Neuronal stem cell (in vitro differentiated cells): Measurements from ENCODE around the gene SNCB.

Experiments used
- DNase-seq: peaks from one replicate; pipeline ENCODE4 v3.0.0-alpha.2; 2013; ENCODE audit warnings: low spot score
- H2AFZ ChIP-seq: one replicate; pipeline ENCODE4 v1.6.1; 2013; ENCODE audit warnings: mild to moderate bottlenecking, low read length, inconsistent platforms
- H2AK5ac ChIP-seq: 2 replicates; pipeline ENCODE4 v1.6.1; 2013; ENCODE audit warnings: low read depth, mild to moderate bottlenecking, inconsistent platforms, low read length, moderate library complexity, mixed read lengths
- H2BK120ac ChIP-seq: 2 replicates; pipeline ENCODE4 v1.6.1; 2013; ENCODE audit warnings: low read depth, mild to moderate bottlenecking, inconsistent platforms, low read length, moderate library complexity, mixed read lengths
- H2BK12ac ChIP-seq: one replicate; pipeline ENCODE4 v1.6.1; 2013; ENCODE audit warnings: low read length, inconsistent platforms
- H2BK15ac ChIP-seq: 2 replicates; pipeline ENCODE4 v1.6.1; 2013; ENCODE audit warnings: mild to moderate bottlenecking, low read length, inconsistent platforms, mixed read lengths
- H2BK5ac ChIP-seq: one replicate; pipeline ENCODE4 v1.6.1; 2013; ENCODE audit warnings: inconsistent platforms, mild to moderate bottlenecking, low read length, moderate library complexity
- H3K14ac ChIP-seq: one replicate; pipeline ENCODE4 v1.6.1; 2013; ENCODE audit warnings: low read length, inconsistent platforms
- H3K18ac ChIP-seq: 2 replicates; pipeline ENCODE4 v1.6.1; 2013; ENCODE audit warnings: low read length, inconsistent platforms
- H3K23ac ChIP-seq: 2 replicates; pipeline ENCODE4 v1.6.1; 2013; ENCODE audit warnings: low read depth, mild to moderate bottlenecking, mixed read lengths, low read length, inconsistent platforms; ENCODE audit not compliant: poor library complexity
- H3K27ac ChIP-seq: replicated peaks from 3 replicates; pipeline ENCODE4 v1.5.1; 2013; ENCODE audit warnings: low read length, inconsistent platforms
- H3K27me3 ChIP-seq, 3 experiments: 2 replicates each; pipeline ENCODE4 v1.6.1; 2013; ENCODE audit warnings: low read length in 3 of 3, mild to moderate bottlenecking in 2 of 3, inconsistent platforms in 1 of 3, low read depth in 1 of 3, mixed read lengths in 1 of 3, moderate library complexity in 1 of 3; ENCODE audit not compliant: control insufficient read depth in 3 of 3, insufficient read depth in 3 of 3
- H3K36me3 ChIP-seq, 2 donors: replicated peaks in 1 of 2; 2 replicates each; pipeline ENCODE4 v1.6.1; 2013; ENCODE audit warnings: low read length in 2 of 2; ENCODE audit not compliant: control insufficient read depth in 2 of 2, insufficient read depth in 2 of 2
- H3K4ac ChIP-seq: 2 replicates; pipeline ENCODE4 v1.6.1; 2013; ENCODE audit warnings: inconsistent platforms, mild to moderate bottlenecking, low read length, moderate library complexity
- H3K4me1 ChIP-seq, 2 donors: 1 replicate in 1 of 2; 2 replicates in 1 of 2; pipeline ENCODE4 v1.6.1; 2013; ENCODE audit warnings: low read length in 2 of 2, low read depth in 1 of 2; ENCODE audit not compliant: control insufficient read depth in 2 of 2, insufficient read depth in 1 of 2
- H3K4me2 ChIP-seq: one replicate; pipeline ENCODE4 v1.6.1; 2013; ENCODE audit warnings: mild to moderate bottlenecking, low read length, inconsistent platforms; ENCODE audit not compliant: insufficient read depth, poor library complexity, severe bottlenecking
- H3K4me3 ChIP-seq, 2 donors: 2 replicates each; pipeline ENCODE4 v1.5.1; 2013; ENCODE audit warnings: low read length in 2 of 2, mild to moderate bottlenecking in 2 of 2, inconsistent platforms in 1 of 2, moderate library complexity in 1 of 2
- H3K79me1 ChIP-seq: one replicate; pipeline ENCODE4 v1.6.1; 2013; ENCODE audit warnings: low read depth, mild to moderate bottlenecking, inconsistent platforms, low read length, moderate library complexity
- H3K9ac ChIP-seq: one replicate; pipeline ENCODE4 v1.6.1; 2013; ENCODE audit warnings: mild to moderate bottlenecking, low read depth, low read length, inconsistent platforms; ENCODE audit not compliant: poor library complexity
- H3K9me3 ChIP-seq, 2 donors: replicated peaks in 1 of 2; 2 replicates each; pipeline versions ENCODE3 to v1.6.1; 2013; ENCODE audit warnings: low read length in 2 of 2, mild to moderate bottlenecking in 2 of 2, inconsistent platforms in 1 of 2, low read depth in 1 of 2, mixed read lengths in 1 of 2, moderate library complexity in 1 of 2; ENCODE audit not compliant: control insufficient read depth in 2 of 2, insufficient read depth in 1 of 2
- H4K8ac ChIP-seq: one replicate; pipeline ENCODE4 v1.6.1; 2013; ENCODE audit warnings: low read depth, mild to moderate bottlenecking, inconsistent platforms, low read length, moderate library complexity
- H4K91ac ChIP-seq: one replicate; pipeline ENCODE4 v1.6.1; 2013; ENCODE audit warnings: low read length, low read depth, mild to moderate bottlenecking, inconsistent platforms; ENCODE audit not compliant: poor library complexity
- WGBS, 2 donors: extraction: QIAGEN DNeasy Blood & Tissue Kit; methylation state at CpG; one replicate each; pipeline ENCODE4 v1.1.7; 2013; ENCODE audit warnings: missing lambda C conversion rate in 2 of 2, mixed read lengths in 1 of 2; ENCODE audit not compliant: insufficient read length in 2 of 2, insufficient replicate concordance in 1 of 2; ENCODE audit errors: extremely low coverage in 2 of 2; 5-methylcytosine and 5-hydroxymethylcytosine counted together

Gene SNCB

GRCh38 chr5:176629317-176629852 is 949 bp downstream of the SNCB start:
- DNase-seq: no peak
- peaks cover 8 to 9% of the 10 kb centered on the region in 2 donors for H3K4me1 ChIP-seq
- H3K27ac ChIP-seq: no peak overlapping the region
- H3K4me3 ChIP-seq: no peak overlapping the region
- H3K14ac ChIP-seq: no peak overlapping the region
- H4K8ac ChIP-seq: no peak overlapping the region
- no peak overlapping the region for H3K9ac ChIP-seq
- H2BK120ac ChIP-seq: no peak overlapping the region
- H3K9me3 ChIP-seq: no peaks in the 10 kb centered on the region
- no peaks in the 10 kb centered on the region for H3K79me1 ChIP-seq
- no peak overlapping the region for H4K91ac ChIP-seq
- no peak overlapping the region for H2BK12ac ChIP-seq
- peaks cover 7 to 97% (median 45%) of the 10 kb centered on the region in 3 experiments for H3K27me3 ChIP-seq
- peak overlapping the region; percentile 94 for H3K4me2 ChIP-seq
- WGBS, 2 donors: no CpG with 5 or more reads among the region's 34 CpGs
- no peak overlapping the region for H2BK5ac ChIP-seq
- no peak overlapping the region for H2BK15ac ChIP-seq
- peak overlapping the region; percentile 87 for H3K23ac ChIP-seq
- peak overlapping the region; percentile 92 for H3K18ac ChIP-seq
- H2AFZ ChIP-seq: peak overlapping the region; percentile 85
- no peaks in the 10 kb centered on the region for H3K36me3 ChIP-seq
- no peak overlapping the region for H3K4ac ChIP-seq
- no peak overlapping the region for H2AK5ac ChIP-seq

- no peak overlapping the region for H3K4me2 ChIP-seq
- H3K14ac ChIP-seq: no peak overlapping the region
- H3K18ac ChIP-seq: peak overlapping the region; percentile 78
- H2AK5ac ChIP-seq: no peak overlapping the region
- H3K4ac ChIP-seq: no peak overlapping the region
- no peak overlapping the region for H4K8ac ChIP-seq
- no peak overlapping the region for H2BK12ac ChIP-seq
- peaks cover 8 to 9% of the 10 kb centered on the region in 2 donors for H3K4me1 ChIP-seq
- no peak overlapping the region for H3K23ac ChIP-seq
- no peak overlapping the region for H2BK15ac ChIP-seq
- no peaks in the 10 kb centered on the region for H3K9me3 ChIP-seq
- no peaks in the 10 kb centered on the region for H3K79me1 ChIP-seq
- peak overlapping the region in 1 of 2 donors; percentile 10 for H3K4me3 ChIP-seq
- H3K9ac ChIP-seq: no peak overlapping the region
- no peaks in the 10 kb centered on the region for H3K36me3 ChIP-seq
- H3K27ac ChIP-seq: no peak overlapping the region
- H2BK120ac ChIP-seq: no peak overlapping the region
- no CpG with 5 or more reads among the region's 13 CpGs for WGBS, 2 donors
- no peak overlapping the region for H4K91ac ChIP-seq
- no peak overlapping the region for H2AFZ ChIP-seq
- peaks cover 7 to 98% (median 45%) of the 10 kb centered on the region in 3 experiments for H3K27me3 ChIP-seq
- no peak for DNase-seq
- H2BK5ac ChIP-seq: no peak overlapping the region
These were observed 1.7 kb downstream of the SNCB start for GRCh38 chr5:176628406-176629228.

DNA sequence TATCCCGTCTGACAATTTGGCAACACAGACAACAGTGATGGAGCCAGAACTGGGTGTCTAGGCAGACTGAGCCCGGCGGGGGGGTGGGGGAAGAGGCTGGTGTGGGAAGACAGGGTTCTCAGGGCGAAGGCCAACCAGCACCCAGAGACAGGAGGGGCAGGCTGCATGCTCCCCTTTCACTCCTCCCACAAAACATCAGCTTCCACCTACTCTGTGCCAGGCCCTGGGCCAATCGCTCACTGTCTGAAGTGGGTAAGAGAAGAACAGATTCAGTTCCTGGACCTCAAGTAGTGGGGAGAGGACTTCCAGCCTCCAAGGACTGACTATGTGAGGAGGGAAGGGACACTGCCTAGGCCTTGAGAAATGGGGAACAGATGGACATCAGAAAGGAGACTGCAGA is 2.8 kb downstream of the SNCB start:
- no peak overlapping the region for H2AFZ ChIP-seq
- H3K9me3 ChIP-seq: no peaks in the 10 kb centered on the region
- no peak overlapping the region for H3K4me3 ChIP-seq
- no peak overlapping the region for H3K14ac ChIP-seq
- H3K36me3 ChIP-seq: no peaks in the 10 kb centered on the region
- peaks cover 8 to 9% of the 10 kb centered on the region in 2 donors for H3K4me1 ChIP-seq
- H2BK5ac ChIP-seq: no peak overlapping the region
- no peak overlapping the region for H4K8ac ChIP-seq
- H3K9ac ChIP-seq: no peak overlapping the region
- H4K91ac ChIP-seq: no peak overlapping the region
- DNase-seq: no peak
- H3K4me2 ChIP-seq: no peak overlapping the region
- H2BK15ac ChIP-seq: no peak overlapping the region
- no peak overlapping the region for H2AK5ac ChIP-seq
- H3K18ac ChIP-seq: no peak overlapping the region
- H3K27me3 ChIP-seq: peaks cover 7 to 95% (median 44%) of the 10 kb centered on the region in 3 experiments
- no peak overlapping the region for H3K4ac ChIP-seq
- H2BK120ac ChIP-seq: no peak overlapping the region
- no peak overlapping the region for H3K23ac ChIP-seq
- no peak overlapping the region for H2BK12ac ChIP-seq
- no peak overlapping the region for H3K27ac ChIP-seq
- H3K79me1 ChIP-seq: no peaks in the 10 kb centered on the region
- no CpG with 5 or more reads among the region's 5 CpGs for WGBS, 2 donors

GRCh38 chr5:176626876-176627236 is 3.5 kb downstream of the SNCB start:
- H3K4me1 ChIP-seq: peaks cover 8 to 9% of the 10 kb centered on the region in 2 donors
- no peak overlapping the region for H2BK120ac ChIP-seq
- H3K14ac ChIP-seq: no peak overlapping the region
- H3K18ac ChIP-seq: peak overlapping the region; percentile 33
- H2BK12ac ChIP-seq: peak overlapping the region; percentile 43
- peak overlapping the region; percentile 59 for H2AK5ac ChIP-seq
- no peaks in the 10 kb centered on the region for H3K79me1 ChIP-seq
- no peaks in the 10 kb centered on the region for H3K9me3 ChIP-seq
- no peak overlapping the region for H2BK15ac ChIP-seq
- peak overlapping the region; percentile 60 for H4K91ac ChIP-seq
- H3K36me3 ChIP-seq: no peaks in the 10 kb centered on the region
- no peak overlapping the region for H4K8ac ChIP-seq
- H3K4me3 ChIP-seq: no peak overlapping the region
- no peak overlapping the region for H2AFZ ChIP-seq
- no peak overlapping the region for H2BK5ac ChIP-seq
- H3K4ac ChIP-seq: no peak overlapping the region
- no CpG with 5 or more reads among the region's 7 CpGs for WGBS, 2 donors
- peak overlapping the region; percentile 30 for H3K9ac ChIP-seq
- no peak overlapping the region for H3K27ac ChIP-seq
- no peak overlapping the region for H3K4me2 ChIP-seq
- peaks cover 7 to 95% (median 46%) of the 10 kb centered on the region in 3 experiments for H3K27me3 ChIP-seq
- no peak overlapping the region for H3K23ac ChIP-seq
- no peak for DNase-seq
